Endothelial cell of umbilical vein (primary cell): Measurements from ENCODE around the gene ATP5MG. TPM values are rescaled to one million over a fixed set of nuclear protein-coding genes. Genes with fewer than 3 reads are reported as not detected.

Source experiments
- BruUV-seq: library from RNA; stranded (reverse); fragments of 400-500 nt; replicated peaks from 2 replicates; lab custom pipeline; 2021; lab: Mats Ljungman, UMichigan
- CTCF ChIA-PET: fragments of 300-600, 350-600 bp; sonication (Branson Sonifier 250); formaldehyde crosslinking; loops from one replicate; lab custom pipeline; 2021; ENCODE audit warnings: antibody characterized with exemption, inconsistent platforms; lab: Charles Lee
- POLR2A ChIA-PET: fragments of 300-600, 350-600 bp; sonication (Branson Sonifier 250); formaldehyde crosslinking; loops from one replicate; lab custom pipeline; 2021; ENCODE audit warnings: antibody characterized with exemption, inconsistent platforms; lab: Charles Lee
- DNase-seq: peaks from one replicate; pipeline ENCODE4 v3.0.0-alpha.2; 2011; ENCODE audit warnings: low read depth, low spot score
- FAIRE-seq: peaks from 2 replicates; lab custom pipeline; 2011; peaks lifted over from hg19 to GRCh38; lab: Jason Lieb, UNC
- H2AFZ ChIP-seq: 2 replicates; pipeline ENCODE4 v1.6.0; 2012; ENCODE audit warnings: low read depth, low read length, control low read depth, inconsistent platforms
- H3K27ac ChIP-seq: 2 replicates; pipeline ENCODE4 v1.5.1; 2011; ENCODE audit warnings: low read depth, mild to moderate bottlenecking, control low read depth, low read length, moderate library complexity; ENCODE audit not compliant: insufficient read depth
- H3K27me3 ChIP-seq, 2 experiments: 2 replicates each; pipeline versions ENCODE4 v1.6.0 to v1.6.1; 2011; ENCODE audit warnings: low read length in 2 of 2, mixed read lengths in 1 of 2; ENCODE audit not compliant: control insufficient read depth in 2 of 2, insufficient read depth in 2 of 2
- H3K36me3 ChIP-seq, 2 experiments: 2 replicates in 1 of 2; 3 replicates in 1 of 2; pipeline ENCODE4 v1.5.1; 2011; ENCODE audit warnings: low read length in 2 of 2, mild to moderate bottlenecking in 1 of 2, moderate library complexity in 1 of 2; ENCODE audit not compliant: control insufficient read depth in 2 of 2, insufficient read depth in 2 of 2; ENCODE audit errors: extremely low read depth in 1 of 2
- H3K4me1 ChIP-seq: 3 replicates; pipeline ENCODE4 v1.5.1; 2011; ENCODE audit warnings: mild to moderate bottlenecking, low read length; ENCODE audit not compliant: control insufficient read depth, insufficient read depth; ENCODE audit errors: extremely low read depth
- H3K4me2 ChIP-seq: 2 replicates; pipeline ENCODE4 v1.6.1; 2011; ENCODE audit warnings: low read length, control low read depth, mixed read lengths; ENCODE audit not compliant: insufficient read depth
- H3K4me3 ChIP-seq, 3 experiments: fragments of 200-600 bp in 1 of 3; sonication (generic), shearing (Covaris generic) in 1 of 3; replicated peaks in 1 of 3; 2 replicates each; pipeline ENCODE4 v1.5.1; 2011 to 2016; ENCODE audit warnings: control low read depth in 3 of 3, low read length in 3 of 3, mild to moderate bottlenecking in 2 of 3, inconsistent platforms in 1 of 3, low read depth in 1 of 3, moderate library complexity in 1 of 3; ENCODE audit not compliant: insufficient read depth in 1 of 3
- H3K79me2 ChIP-seq: 2 replicates; pipeline ENCODE4 v1.6.0; 2012; ENCODE audit warnings: low read length, inconsistent platforms; ENCODE audit not compliant: control insufficient read depth, insufficient read depth
- H3K9ac ChIP-seq: replicated peaks from 2 replicates; pipeline ENCODE3; 2011; ENCODE audit warnings: low read length, control low read depth; ENCODE audit not compliant: insufficient read depth; ENCODE audit errors: extremely low read depth
- H3K9me1 ChIP-seq: replicated peaks from 3 replicates; pipeline ENCODE4 v1.6.0; 2011; ENCODE audit warnings: mild to moderate bottlenecking, low read length; ENCODE audit not compliant: control insufficient read depth, insufficient read depth; ENCODE audit errors: extremely low read depth
- H3K9me3 ChIP-seq: replicated peaks from 2 replicates; pipeline ENCODE4 v1.5.1; 2012; ENCODE audit warnings: low read length, inconsistent platforms; ENCODE audit not compliant: control insufficient read depth, insufficient read depth
- H4K20me1 ChIP-seq: replicated peaks from 2 replicates; pipeline ENCODE3; 2011; ENCODE audit warnings: mild to moderate bottlenecking, low read length; ENCODE audit not compliant: control insufficient read depth, insufficient read depth; ENCODE audit errors: extremely low read depth
- EZH2 ChIP-seq: IDR thresholded peaks from 2 replicates; pipeline ENCODE4 v1.6.1; 2012; ENCODE audit warnings: borderline replicate concordance, low read depth, mild to moderate bottlenecking, moderate library complexity, low read length, inconsistent platforms; ENCODE audit not compliant: severe bottlenecking
- FOS ChIP-seq: IDR thresholded peaks from 2 replicates; pipeline ENCODE4 v1.6.1; 2011; ENCODE audit warnings: mild to moderate bottlenecking, low read length, moderate library complexity, borderline replicate concordance; ENCODE audit not compliant: insufficient read depth
- GATA2 ChIP-seq: IDR thresholded peaks from 2 replicates; pipeline ENCODE4 v1.7.0; 2011; ENCODE audit warnings: low read depth, mild to moderate bottlenecking, moderate library complexity, mixed read lengths, low read length; ENCODE audit not compliant: insufficient read length, insufficient read depth
- JUN ChIP-seq: IDR thresholded peaks from 2 replicates; pipeline ENCODE4 v1.6.1; 2011; ENCODE audit warnings: borderline replicate concordance, low read depth; ENCODE audit not compliant: insufficient read length, insufficient read depth
- MYC ChIP-seq: IDR thresholded peaks from one replicate; pipeline ENCODE4 v1.6.1; 2011; ENCODE audit warnings: mild to moderate bottlenecking, low read depth, low read length
- POLR2A ChIP-seq: IDR thresholded peaks from 2 replicates; pipeline ENCODE4 v1.6.1; 2012; ENCODE audit warnings: low read depth, mild to moderate bottlenecking, control low read depth, low read length
- POLR2AphosphoS5 ChIP-seq: IDR thresholded peaks from 2 replicates; pipeline ENCODE4 v1.6.1; 2012; ENCODE audit warnings: low read depth, mild to moderate bottlenecking, control low read depth, low read length, moderate library complexity; ENCODE audit not compliant: insufficient read depth
- dilution Hi-C: fragments of 300-500 bp; cut with MboI; formaldehyde crosslinking; loops from one replicate; pipeline ENCODE4 v1.15.0; 2019; ENCODE audit warnings: low sequenced_read_pairs; ENCODE audit not compliant: extremely low pct_ligation_motif_present
- intact Hi-C: fragments of 100-400 bp; cut with micrococcal nuclease; formaldehyde crosslinking; loops from one replicate; pipeline ENCODE4 v1.10.0; 2022
- polyA plus RNA-seq, 4 experiments: library from polyadenylated mRNA; depleted of rRNA in 3 of 4; stranded (reverse) in 3 of 4; unstranded in 1 of 4; fragments of >200 nt; gene quantifications; 2 replicates each; pipeline versions ENCODE4 v1.2.1 to v1.2.3, GENCODE V29; 2011 to 2012; ENCODE audit warnings: missing spikeins in 1 of 4
- total RNA-seq: library from RNA; stranded (reverse); gene quantifications from 2 replicates; pipeline ENCODE4 v1.2.3, GENCODE V29; 2021
- TF ChIP-seq, protein P1 (sequence below): IDR thresholded peaks from 2 replicates; pipeline ENCODE4 v1.6.1; 2011; ENCODE audit not compliant: insufficient read depth, insufficient read length
- TF ChIP-seq, protein P2 (sequence below), 2 donors: IDR thresholded peaks; 1 replicate in 1 of 2; 2 replicates in 1 of 2; pipeline ENCODE4 v1.5.1; 2011; ENCODE audit warnings: low read length in 2 of 2, mild to moderate bottlenecking in 2 of 2, moderate library complexity in 2 of 2, control low read depth in 1 of 2, inconsistent platforms in 1 of 2, low read depth in 1 of 2; ENCODE audit not compliant: insufficient read depth in 1 of 2; ENCODE audit errors: extremely low read depth in 1 of 2

The ATP5MG gene
- total and polyA plus RNA-seq, 2 donors (not counting 3 experiments of a cell fraction or from before 2014, with no cell fraction given), result 211 to 439 TPM

DNA sequence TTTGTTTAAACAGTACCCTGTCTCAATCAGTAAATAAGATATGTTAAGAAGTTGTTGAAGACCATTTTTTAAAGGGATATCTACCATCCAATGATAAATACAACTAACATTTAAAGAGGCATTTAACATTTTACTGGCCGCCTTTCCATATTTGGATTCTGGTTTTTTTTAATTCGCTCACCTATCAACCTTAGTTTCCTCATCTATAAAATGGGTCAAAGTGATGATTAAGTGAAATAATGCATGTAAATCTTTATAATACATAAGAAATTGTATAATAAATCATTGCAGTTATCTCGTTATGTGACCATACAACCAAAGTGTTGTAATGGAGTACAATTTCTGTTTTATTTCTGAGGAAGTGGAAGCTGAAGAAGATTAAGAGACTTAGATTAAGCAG lies 17.7 kb upstream of the ATP5MG start:
- H3K9me1 ChIP-seq, result no peaks in the 10 kb centered on the region
- dilution Hi-C loops, result loop anchor here (25.0 kb wide), 1 partner anchor 104 kb away; no protein-coding TSS in a partner anchor
- H3K4me1 ChIP-seq, result no peaks in the 10 kb centered on the region
- no peak overlapping the region for H2AFZ ChIP-seq
- no peak overlapping the region for H3K4me2 ChIP-seq
- H3K9me3 ChIP-seq, result no peaks in the 10 kb centered on the region
- no peak overlapping the region for H3K9ac ChIP-seq
- H3K4me3 ChIP-seq, result no peak overlapping the region
- H4K20me1 ChIP-seq, result no peaks in the 10 kb centered on the region
- BruUV-seq, result no TSS peak
- no peak overlapping the region for H3K27ac ChIP-seq
- CTCF ChIA-PET, result no interaction called here
- DNase-seq, result no peak
- no peaks in the 10 kb centered on the region for H3K27me3 ChIP-seq
- peaks cover 34 to 53% of the 10 kb centered on the region in 2 experiments for H3K36me3 ChIP-seq
- no peaks in the 10 kb centered on the region for H3K79me2 ChIP-seq
- no peak for TF ChIP-seq POLR2AphosphoS5
- no peak for FAIRE-seq
- POLR2A ChIA-PET, result no interaction called here
- intact Hi-C loops, result loop anchor here (5.0 kb wide), 1 partner anchor 104 kb away; no protein-coding TSS in a partner anchor

DNA sequence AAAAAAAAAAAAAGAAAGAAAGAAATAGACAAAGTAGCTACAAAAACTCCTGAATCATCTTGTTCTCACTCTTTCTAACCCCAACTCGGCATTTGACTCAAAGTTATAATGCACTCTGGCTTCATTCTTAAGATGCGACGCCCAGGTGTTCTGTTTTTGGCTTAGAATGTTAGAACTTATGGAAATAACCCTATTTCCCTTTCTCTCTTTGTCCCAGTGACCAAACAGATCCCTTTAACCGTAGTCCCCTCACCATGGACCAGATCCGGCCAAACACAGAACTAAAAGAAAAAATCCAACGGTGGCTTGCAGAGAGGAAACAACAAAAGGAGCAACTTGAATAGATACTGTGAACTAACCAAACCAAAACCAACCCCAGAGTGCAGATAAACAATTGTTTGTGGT lies 5.3 kb upstream of the ATP5MG start:
- FAIRE-seq, result no peak
- BruUV-seq, result no TSS peak
- Histone ChIP-seq H3K4me1 (peaks cover 2% of the 10 kb centered on the region), H3K27me3 (no peaks in the 10 kb centered on the region), H3K36me3 (peaks cover 3 to 11% of the 10 kb centered on the region in 2 experiments), H3K9ac (no peak overlapping the region), H4K20me1 (no peaks in the 10 kb centered on the region), H3K9me1 (no peaks in the 10 kb centered on the region), H3K9me3 (no peaks in the 10 kb centered on the region), H3K4me3 (no peak overlapping the region), H3K4me2 (no peak overlapping the region), H3K27ac (no peak overlapping the region), H3K79me2 (no peaks in the 10 kb centered on the region), H2AFZ (no peak overlapping the region)
- POLR2A ChIA-PET, result no interaction called here
- no peak for DNase-seq
- CTCF ChIA-PET, result interaction anchor here (1.0 kb wide), 1 partner anchor 113 kb away, joined by 4 read pairs; no protein-coding TSS in a partner anchor
- intact Hi-C loops (no loop called here), dilution Hi-C loops (loop anchor here (25.0 kb wide), 1 partner anchor 91 kb away; no protein-coding TSS in a partner anchor)
- no peak for TF ChIP-seq GATA2
- no peak for TF ChIP-seq FOS
- TF ChIP-seq POLR2AphosphoS5, result no peak
- TF ChIP-seq MYC, result no peak
- TF ChIP-seq, protein P1, sequence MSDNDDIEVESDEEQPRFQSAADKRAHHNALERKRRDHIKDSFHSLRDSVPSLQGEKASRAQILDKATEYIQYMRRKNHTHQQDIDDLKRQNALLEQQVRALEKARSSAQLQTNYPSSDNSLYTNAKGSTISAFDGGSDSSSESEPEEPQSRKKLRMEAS, result no peak
- no peak for TF ChIP-seq JUN
- TF ChIP-seq, protein P2, sequence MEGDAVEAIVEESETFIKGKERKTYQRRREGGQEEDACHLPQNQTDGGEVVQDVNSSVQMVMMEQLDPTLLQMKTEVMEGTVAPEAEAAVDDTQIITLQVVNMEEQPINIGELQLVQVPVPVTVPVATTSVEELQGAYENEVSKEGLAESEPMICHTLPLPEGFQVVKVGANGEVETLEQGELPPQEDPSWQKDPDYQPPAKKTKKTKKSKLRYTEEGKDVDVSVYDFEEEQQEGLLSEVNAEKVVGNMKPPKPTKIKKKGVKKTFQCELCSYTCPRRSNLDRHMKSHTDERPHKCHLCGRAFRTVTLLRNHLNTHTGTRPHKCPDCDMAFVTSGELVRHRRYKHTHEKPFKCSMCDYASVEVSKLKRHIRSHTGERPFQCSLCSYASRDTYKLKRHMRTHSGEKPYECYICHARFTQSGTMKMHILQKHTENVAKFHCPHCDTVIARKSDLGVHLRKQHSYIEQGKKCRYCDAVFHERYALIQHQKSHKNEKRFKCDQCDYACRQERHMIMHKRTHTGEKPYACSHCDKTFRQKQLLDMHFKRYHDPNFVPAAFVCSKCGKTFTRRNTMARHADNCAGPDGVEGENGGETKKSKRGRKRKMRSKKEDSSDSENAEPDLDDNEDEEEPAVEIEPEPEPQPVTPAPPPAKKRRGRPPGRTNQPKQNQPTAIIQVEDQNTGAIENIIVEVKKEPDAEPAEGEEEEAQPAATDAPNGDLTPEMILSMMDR (IDR thresholded peaks at IDR 0.05; ENCODE audit: extremely low read depth in 1 of 2, insufficient read depth in 1 of 2, low read depth in 1 of 2, low read length in 2 of 2), result no peak
- no peak for TF ChIP-seq EZH2
- no peak for TF ChIP-seq POLR2A
